PC-3 (cell line): ENCODE measurements around the gene SPEF2.

ENCODE experiments used
- CTCF ChIP-seq: fragments of 300-600 bp; sonication (generic); conservative IDR thresholded peaks from 2 replicates; pipeline ENCODE4 v1.5.1; 2017; ENCODE audit warnings: antibody characterized with exemption, low read depth, mild to moderate bottlenecking, low read length
- EZH2 ChIP-seq: fragments of 300-600 bp; sonication (generic); IDR thresholded peaks from one replicate; pipeline ENCODE4 v1.6.1; 2017; ENCODE audit warnings: antibody characterized with exemption, mild to moderate bottlenecking, low read length; ENCODE audit not compliant: unreplicated experiment
- EZH2phosphoT487 ChIP-seq: fragments of 300-600 bp; sonication (generic); IDR thresholded peaks from 2 replicates; pipeline ENCODE4 v1.6.1; 2018; ENCODE audit warnings: mild to moderate bottlenecking, antibody characterized with exemption, low read length, borderline replicate concordance

GRCh38 chr5:35855187-35855586 lies 237.5 kb downstream of the SPEF2 start:
- no peak for TF ChIP-seq EZH2
- no peak for TF ChIP-seq CTCF
- no peak for TF ChIP-seq EZH2phosphoT487
